Measurements from ENCODE around the gene KLK4.

Gene KLK4

DNA sequence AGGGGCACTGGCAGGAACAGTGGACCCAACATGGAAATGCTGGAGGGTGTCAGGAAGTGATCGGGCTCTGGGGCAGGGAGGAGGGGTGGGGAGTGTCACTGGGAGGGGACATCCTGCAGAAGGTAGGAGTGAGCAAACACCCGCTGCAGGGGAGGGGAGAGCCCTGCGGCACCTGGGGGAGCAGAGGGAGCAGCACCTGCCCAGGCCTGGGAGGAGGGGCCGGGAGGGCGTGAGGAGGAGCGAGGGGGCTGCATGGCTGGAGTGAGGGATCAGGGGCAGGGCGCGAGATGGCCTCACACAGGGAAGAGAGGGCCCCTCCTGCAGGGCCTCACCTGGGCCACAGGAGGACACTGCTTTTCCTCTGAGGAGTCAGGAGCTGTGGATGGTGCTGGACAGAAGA is 33.9 kb downstream of the KLK4 start:
- no peaks in the 10 kb centered on the region for H3K36me3 ChIP-seq (ENCODE audit: control insufficient read depth, insufficient read depth, low read length)
- no peak overlapping the region for H3K9ac ChIP-seq
- H3K79me2 ChIP-seq = no peaks in the 10 kb centered on the region
- no peaks in the 10 kb centered on the region for H3K4me1 ChIP-seq
- H3K27ac ChIP-seq = no peak overlapping the region
- H3K4me3 ChIP-seq (ENCODE audit: low read depth, low read length) = no peak overlapping the region
- TF ChIP-seq, protein P1, sequence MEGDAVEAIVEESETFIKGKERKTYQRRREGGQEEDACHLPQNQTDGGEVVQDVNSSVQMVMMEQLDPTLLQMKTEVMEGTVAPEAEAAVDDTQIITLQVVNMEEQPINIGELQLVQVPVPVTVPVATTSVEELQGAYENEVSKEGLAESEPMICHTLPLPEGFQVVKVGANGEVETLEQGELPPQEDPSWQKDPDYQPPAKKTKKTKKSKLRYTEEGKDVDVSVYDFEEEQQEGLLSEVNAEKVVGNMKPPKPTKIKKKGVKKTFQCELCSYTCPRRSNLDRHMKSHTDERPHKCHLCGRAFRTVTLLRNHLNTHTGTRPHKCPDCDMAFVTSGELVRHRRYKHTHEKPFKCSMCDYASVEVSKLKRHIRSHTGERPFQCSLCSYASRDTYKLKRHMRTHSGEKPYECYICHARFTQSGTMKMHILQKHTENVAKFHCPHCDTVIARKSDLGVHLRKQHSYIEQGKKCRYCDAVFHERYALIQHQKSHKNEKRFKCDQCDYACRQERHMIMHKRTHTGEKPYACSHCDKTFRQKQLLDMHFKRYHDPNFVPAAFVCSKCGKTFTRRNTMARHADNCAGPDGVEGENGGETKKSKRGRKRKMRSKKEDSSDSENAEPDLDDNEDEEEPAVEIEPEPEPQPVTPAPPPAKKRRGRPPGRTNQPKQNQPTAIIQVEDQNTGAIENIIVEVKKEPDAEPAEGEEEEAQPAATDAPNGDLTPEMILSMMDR (IDR thresholded peaks at IDR 0.05) = no peak
- no peak overlapping the region for H3K4me2 ChIP-seq (ENCODE audit: low read length)
- no peaks in the 10 kb centered on the region for H3K9me3 ChIP-seq (ENCODE audit: control insufficient read depth, low read length)
- no peak overlapping the region for H2AFZ ChIP-seq
- H3K27me3 ChIP-seq (ENCODE audit: control insufficient read depth, insufficient read depth, low read length) = no peaks in the 10 kb centered on the region

DNA sequence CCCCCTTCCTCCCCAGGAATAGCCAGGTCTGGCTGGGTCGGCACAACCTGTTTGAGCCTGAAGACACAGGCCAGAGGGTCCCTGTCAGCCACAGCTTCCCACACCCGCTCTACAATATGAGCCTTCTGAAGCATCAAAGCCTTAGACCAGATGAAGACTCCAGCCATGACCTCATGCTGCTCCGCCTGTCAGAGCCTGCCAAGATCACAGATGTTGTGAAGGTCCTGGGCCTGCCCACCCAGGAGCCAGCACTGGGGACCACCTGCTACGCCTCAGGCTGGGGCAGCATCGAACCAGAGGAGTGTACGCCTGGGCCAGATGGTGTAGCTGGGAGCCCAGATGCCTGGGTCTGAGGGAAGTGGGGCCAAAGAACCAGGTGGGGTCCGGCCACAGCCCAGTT is 34.7 kb downstream of the KLK4 start:
- no peak overlapping the region for H3K27ac ChIP-seq
- H3K36me3 ChIP-seq (ENCODE audit: control insufficient read depth, insufficient read depth, low read length) = no peaks in the 10 kb centered on the region
- H3K4me2 ChIP-seq (ENCODE audit: low read length) = no peak overlapping the region
- H3K9ac ChIP-seq = no peak overlapping the region
- H3K9me3 ChIP-seq (ENCODE audit: control insufficient read depth, low read length) = no peaks in the 10 kb centered on the region
- no peaks in the 10 kb centered on the region for H3K27me3 ChIP-seq (ENCODE audit: control insufficient read depth, insufficient read depth, low read length)
- H3K4me3 ChIP-seq (ENCODE audit: low read depth, low read length) = no peak overlapping the region
- no peak overlapping the region for H2AFZ ChIP-seq
- no peaks in the 10 kb centered on the region for H3K79me2 ChIP-seq
- TF ChIP-seq, protein P1 (IDR thresholded peaks at IDR 0.05) = no peak
- H3K4me1 ChIP-seq = no peaks in the 10 kb centered on the region

- H3K4me3 ChIP-seq (ENCODE audit: low read depth, low read length) = no peak overlapping the region
- H3K9ac ChIP-seq = no peak overlapping the region
- H3K4me2 ChIP-seq (ENCODE audit: low read length) = no peak overlapping the region
- no peaks in the 10 kb centered on the region for H3K9me3 ChIP-seq (ENCODE audit: control insufficient read depth, low read length)
- no peak overlapping the region for H2AFZ ChIP-seq
- H3K79me2 ChIP-seq = no peaks in the 10 kb centered on the region
- no peaks in the 10 kb centered on the region for H3K4me1 ChIP-seq
- no peaks in the 10 kb centered on the region for H3K27me3 ChIP-seq (ENCODE audit: control insufficient read depth, insufficient read depth, low read length)
- no peaks in the 10 kb centered on the region for H3K36me3 ChIP-seq (ENCODE audit: control insufficient read depth, insufficient read depth, low read length)
- TF ChIP-seq, protein P1 (IDR thresholded peaks at IDR 0.05) = no peak
- no peak overlapping the region for H3K27ac ChIP-seq
Measured at GRCh38 chr19:50875795-50876422, 35.3 kb downstream of the KLK4 start.

DNA sequence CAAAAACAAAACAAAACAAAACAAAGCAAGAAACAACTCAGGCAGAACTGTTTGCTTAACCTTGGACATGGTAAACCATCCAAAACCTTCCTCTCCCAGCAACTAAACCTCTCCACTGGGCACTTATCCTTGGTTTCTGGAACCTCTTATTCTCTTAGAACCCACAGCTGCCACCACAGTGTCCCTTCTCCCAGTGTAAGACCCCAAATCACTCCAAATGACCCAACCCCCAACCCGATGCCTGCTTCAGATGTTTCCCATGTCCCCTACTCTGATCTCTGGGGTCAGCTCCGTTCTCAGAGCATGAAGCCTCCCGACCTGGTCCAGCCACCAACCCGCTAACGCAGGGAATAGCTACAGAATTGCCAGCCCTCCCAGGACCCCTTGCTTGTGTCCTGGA is 37.0 kb downstream of the KLK4 start:
- no peaks in the 10 kb centered on the region for H3K79me2 ChIP-seq
- no peak overlapping the region for H2AFZ ChIP-seq
- H3K4me1 ChIP-seq = no peaks in the 10 kb centered on the region
- no peaks in the 10 kb centered on the region for H3K27me3 ChIP-seq (ENCODE audit: control insufficient read depth, insufficient read depth, low read length)
- no peaks in the 10 kb centered on the region for H3K9me3 ChIP-seq (ENCODE audit: control insufficient read depth, low read length)
- TF ChIP-seq, protein P1 (IDR thresholded peaks at IDR 0.05) = no peak
- H3K4me2 ChIP-seq (ENCODE audit: low read length) = no peak overlapping the region
- H3K36me3 ChIP-seq (ENCODE audit: control insufficient read depth, insufficient read depth, low read length) = no peaks in the 10 kb centered on the region
- H3K9ac ChIP-seq = no peak overlapping the region
- H3K27ac ChIP-seq = no peak overlapping the region
- H3K4me3 ChIP-seq (ENCODE audit: low read depth, low read length) = no peak overlapping the region

DNA sequence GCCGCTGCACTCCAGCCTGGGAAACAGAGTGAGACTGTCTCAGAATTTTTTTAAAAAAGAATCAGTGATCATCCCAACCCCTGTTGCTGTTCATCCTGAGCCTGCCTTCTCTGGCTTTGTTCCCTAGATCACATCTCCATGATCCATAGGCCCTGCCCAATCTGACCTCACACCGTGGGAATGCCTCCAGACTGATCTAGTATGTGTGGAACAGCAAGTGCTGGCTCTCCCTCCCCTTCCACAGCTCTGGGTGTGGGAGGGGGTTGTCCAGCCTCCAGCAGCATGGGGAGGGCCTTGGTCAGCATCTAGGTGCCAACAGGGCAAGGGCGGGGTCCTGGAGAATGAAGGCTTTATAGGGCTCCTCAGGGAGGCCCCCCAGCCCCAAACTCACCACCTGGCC is 38.1 kb downstream of the KLK4 start, which contains the start of gene KLK2:
KLK2 (plus strand) TSS at position 384 of the 400 bp plus-strand sequence. CDS start 35 bp downstream, outside the sequence.
- H3K4me1 ChIP-seq = no peaks in the 10 kb centered on the region
- H3K4me3 ChIP-seq (ENCODE audit: low read depth, low read length) = no peak within 1 kb of the TSS
- no peak within 1 kb of the TSS for H3K9ac ChIP-seq
- no peaks in the 10 kb centered on the region for H3K36me3 ChIP-seq (ENCODE audit: control insufficient read depth, insufficient read depth, low read length)
- no peaks in the 10 kb centered on the region for H3K79me2 ChIP-seq
- H3K4me2 ChIP-seq (ENCODE audit: low read length) = no peak within 1 kb of the TSS
- no peaks in the 10 kb centered on the region for H3K9me3 ChIP-seq (ENCODE audit: control insufficient read depth, low read length)
- no peak within 1 kb of the TSS for H3K27ac ChIP-seq
- no peaks in the 10 kb centered on the region for H3K27me3 ChIP-seq (ENCODE audit: control insufficient read depth, insufficient read depth, low read length)
- no peak within 1 kb of the TSS for H2AFZ ChIP-seq
- TF ChIP-seq, protein P1 (IDR thresholded peaks at IDR 0.05) = no peak
